GF-D8 (cell line): ENCODE measurements around the gene FAM47E.
A peak's percentile ranks its signal among the peaks of the same experiment; 100 is the strongest.
"Not testable (repeated sequence)": the region's sequence is repeated elsewhere in the genome, so short reads cannot be mapped to it uniquely, and the experiment has no call there.

Experiments used
- DNase-seq: peaks from one replicate; lab custom pipeline; 2025; lab: John Stamatoyannopoulos, UW

Gene FAM47E

DNA sequence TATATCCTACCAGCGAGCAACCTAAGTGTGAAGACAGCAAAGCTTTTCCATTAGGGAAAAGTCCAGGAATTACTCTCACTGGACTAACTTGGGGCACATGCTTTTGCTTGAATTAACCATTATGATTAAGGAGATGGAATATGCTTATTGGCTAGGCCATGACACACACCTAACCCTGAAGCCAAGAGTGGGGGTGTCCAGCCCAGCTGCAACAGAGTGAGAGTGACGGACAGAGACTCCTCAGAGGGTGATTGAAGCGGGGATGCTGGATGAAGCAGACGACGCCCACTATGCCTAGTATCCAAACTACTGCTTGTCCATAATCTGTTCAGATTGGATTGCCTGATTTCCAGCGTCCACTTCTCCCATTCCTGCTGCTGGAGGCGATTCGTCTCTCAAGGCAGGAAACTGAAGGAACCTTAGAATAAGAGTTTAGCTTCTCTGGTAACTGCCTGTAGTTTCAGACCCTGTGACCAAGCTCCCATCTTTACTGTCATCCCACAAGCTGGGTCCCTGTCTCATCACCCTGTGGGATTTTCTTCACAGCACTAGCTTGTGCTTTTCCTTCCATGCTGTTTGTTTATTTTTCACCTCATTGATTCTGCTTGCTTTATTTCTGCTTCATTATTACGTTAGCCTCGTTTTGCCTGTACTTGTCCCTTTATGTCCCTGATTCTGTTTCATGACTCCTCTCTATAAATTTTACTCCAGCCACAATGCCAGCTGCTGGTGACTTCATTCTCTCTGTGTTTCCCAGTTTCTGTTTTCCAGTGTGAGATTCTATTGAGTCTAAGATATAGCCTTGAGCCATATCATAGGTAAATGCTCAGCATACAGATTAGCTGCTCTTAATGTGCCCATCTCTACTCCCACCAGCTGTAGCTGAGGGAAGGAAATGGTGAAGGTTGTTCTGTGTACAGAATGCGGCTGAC is 19.0 kb downstream of the FAM47E start:
- DNase-seq = no peak

GRCh38 chr4:76271248-76271647 is 19.7 kb downstream of the FAM47E start:
- DNase-seq = no peak

- DNase-seq = no peak
These were observed 20.6 kb downstream of the FAM47E start for GRCh38 chr4:76272073-76272472.

- DNase-seq = no peak
These were observed 21.1 kb downstream of the FAM47E start for GRCh38 chr4:76272582-76272981.

DNA sequence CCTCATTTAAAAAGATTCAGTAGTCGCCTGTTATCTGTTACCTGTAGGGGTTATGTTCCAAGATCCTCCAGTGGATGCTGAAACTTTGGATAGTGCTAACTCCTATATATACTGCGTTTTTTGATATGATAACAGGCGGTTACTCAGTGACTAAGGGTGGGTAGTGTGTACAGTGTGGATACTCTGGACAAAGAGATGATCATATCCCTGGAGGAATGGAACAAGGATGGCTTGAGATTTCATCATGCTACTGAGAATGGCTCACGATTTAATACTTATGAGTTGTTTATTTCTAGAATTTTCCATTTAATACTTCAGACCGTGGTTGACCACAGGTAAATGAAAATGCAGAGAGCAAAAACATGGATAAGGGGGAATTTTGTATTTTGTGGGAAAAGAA is 21.5 kb downstream of the FAM47E start:
- no peak for DNase-seq

- no peak for DNase-seq
These were observed 24.1 kb downstream of the FAM47E start for GRCh38 chr4:76275486-76276124.

DNA sequence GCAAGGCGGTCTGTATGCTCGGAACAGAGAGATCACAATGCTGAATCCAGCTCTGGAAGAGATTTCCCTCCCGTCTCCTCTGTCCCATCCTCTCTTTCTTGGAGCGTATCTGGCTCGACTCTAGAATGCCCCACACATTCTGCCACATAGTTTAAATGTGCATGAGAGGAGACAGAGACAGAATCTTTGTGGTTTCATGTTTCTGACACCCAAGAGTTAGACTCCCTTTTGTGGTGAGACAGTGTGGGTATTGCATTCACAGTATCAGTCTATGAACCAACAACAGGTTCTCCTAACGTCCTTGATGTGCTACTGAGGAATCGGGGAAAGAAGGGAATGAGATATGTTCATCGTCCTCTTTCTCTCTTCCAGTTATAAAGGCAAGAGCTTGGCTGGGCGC is 25.3 kb downstream of the FAM47E start:
- DNase-seq = no peak

DNA sequence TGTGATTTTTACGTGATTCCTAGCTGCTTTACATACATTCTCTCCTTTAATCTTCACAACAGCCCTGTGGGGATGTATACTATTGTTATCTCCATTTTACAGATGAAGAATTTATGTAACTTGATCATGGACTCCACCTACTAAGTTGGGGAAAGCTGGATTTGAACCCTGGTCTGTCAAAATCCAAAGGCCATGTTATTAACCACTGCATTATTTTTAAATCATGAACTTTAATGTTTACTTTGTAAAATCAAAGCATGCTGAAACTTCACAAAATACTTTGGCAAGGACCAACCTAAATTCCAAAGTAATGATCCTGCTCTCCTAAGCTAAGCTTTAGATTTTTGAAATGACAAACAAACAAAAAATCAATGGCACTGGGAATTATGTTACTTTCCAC is 26.1 kb downstream of the FAM47E start:
- no peak for DNase-seq

- DNase-seq = no peak
These were observed 27.1 kb downstream of the FAM47E start for GRCh38 chr4:76278583-76278982.

DNA sequence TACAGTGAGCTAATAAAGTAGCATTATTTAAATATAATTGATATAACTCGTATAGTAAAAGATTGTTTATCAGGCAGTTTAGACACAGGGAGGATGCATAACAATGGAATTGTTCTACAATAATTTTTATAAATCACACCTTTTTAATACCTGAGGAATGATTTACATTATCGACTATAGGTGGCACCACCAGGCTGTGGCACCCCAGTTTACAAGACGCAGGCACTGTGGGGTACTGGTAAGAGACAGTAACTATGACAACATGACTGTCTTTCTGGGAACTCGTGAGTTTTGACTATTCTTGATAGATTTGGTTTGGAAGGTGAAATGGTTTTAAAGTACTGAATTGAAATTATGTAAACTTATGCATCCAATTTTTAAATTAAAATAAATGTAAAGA is 27.9 kb downstream of the FAM47E start:
- DNase-seq = no peak

DNA sequence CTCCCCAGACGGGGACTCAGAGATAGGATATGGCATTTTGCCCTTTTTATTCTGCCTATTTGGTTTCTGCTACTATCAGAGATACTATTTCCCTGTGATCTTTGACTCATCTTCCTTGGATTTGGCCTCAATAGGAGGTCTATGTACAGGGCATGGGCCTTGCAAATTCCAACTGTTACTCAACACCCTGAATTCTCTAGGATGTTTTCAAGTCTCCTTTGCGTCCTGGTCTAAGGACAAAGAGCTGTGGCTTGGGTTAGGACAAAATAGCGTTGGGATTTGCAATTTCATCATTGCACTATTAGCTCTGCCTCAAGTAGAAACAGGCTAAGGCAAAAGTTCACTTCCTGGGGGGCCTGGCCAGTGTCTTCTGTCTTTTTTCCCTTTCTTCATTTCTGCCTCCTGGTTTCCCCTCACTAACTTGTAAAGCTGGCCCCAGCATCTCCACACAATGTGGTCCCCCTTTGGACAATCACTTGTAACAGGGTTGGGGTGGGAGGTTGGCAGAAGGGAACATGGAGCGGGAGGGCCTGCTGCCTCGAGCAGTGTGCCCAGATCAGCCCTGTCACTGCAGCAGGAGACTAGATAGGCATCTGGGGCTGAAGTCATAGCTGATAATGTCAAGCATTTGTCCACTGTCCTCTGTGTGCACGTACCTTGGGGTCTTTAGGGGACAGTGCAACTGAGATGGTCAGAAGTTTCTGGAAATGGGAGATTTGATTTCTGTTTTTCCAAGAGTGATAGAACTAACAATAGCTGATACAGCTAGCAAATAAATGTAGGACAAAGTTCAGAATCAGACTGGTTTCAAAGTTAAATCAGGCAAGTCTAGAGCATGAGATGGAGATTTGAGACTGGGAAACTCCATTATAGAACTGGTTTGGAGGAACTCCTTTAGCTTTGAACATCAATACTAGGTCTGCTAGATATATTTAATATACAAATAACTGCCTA is 29.2 kb downstream of the FAM47E start:
- no peak for DNase-seq

GRCh38 chr4:76281594-76281993 is 30.1 kb downstream of the FAM47E start:
- not testable (repeated sequence) for DNase-seq

DNA sequence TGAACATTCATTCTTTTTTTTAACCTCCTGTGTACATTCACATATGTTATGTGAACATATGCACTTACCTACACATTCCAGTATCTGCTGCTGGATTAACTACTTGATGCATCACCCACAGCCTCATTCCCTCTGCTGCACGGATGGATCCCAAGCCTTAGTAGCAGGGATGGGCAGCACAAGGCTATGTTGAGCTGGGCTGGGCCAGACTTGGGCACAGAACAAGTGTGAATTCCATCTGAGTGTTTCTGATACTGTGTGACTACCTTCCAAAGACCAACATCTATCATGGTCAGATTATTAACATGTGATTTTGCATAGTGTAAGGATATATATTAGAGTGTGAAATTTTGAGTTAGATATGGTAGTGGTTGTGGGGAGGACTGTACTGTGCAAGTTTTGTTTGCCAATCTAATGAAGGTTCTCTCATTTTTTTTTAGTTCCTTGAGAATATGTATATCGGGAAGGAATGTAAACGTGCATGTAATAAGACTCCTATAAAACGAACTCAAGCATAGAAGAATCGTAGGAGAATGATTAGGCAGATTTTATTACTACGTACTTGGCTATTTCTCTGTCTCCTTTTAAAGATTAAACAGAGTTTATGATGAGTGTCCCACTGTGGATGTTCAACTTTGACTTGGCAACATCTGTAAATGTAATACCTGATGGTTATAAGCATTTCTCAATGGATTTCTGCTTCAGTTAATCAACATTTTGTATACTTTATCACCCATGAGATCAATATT is 31.6 kb downstream of the FAM47E start:
- no peak for DNase-seq

- DNase-seq = no peak
These were observed 32.4 kb downstream of the FAM47E start for GRCh38 chr4:76283900-76284299.

GRCh38 chr4:76287811-76288210 is 36.3 kb downstream of the FAM47E start:
- DNase-seq = not testable (repeated sequence)

- DNase-seq = no peak
These were observed 41.2 kb downstream of the FAM47E start for GRCh38 chr4:76292730-76293129.

- DNase-seq = peak; percentile 13
These were observed 42.3 kb downstream of the FAM47E start for GRCh38 chr4:76293772-76294171.

GRCh38 chr4:76296286-76296820 is 44.8 kb downstream of the FAM47E start:
- no peak for DNase-seq

DNA sequence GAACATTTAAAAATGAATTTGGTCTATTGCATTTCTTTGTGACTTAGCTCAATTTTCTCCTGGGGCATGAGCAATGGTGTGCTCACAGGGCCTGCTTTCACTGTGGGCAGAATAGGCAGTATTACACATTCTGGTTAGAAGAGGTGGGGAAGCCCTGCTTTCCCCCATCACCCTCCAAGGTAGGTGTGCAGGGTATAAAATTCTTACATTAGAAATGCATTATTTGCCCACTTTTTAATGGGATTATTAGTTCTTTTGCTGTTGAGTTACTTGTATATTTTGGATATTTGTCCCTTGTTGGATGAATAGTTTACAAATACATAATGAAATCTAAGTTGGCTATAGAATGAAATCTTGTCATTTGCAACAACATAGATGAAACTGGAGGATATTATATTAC is 46.7 kb downstream of the FAM47E start:
- DNase-seq = no peak

DNA sequence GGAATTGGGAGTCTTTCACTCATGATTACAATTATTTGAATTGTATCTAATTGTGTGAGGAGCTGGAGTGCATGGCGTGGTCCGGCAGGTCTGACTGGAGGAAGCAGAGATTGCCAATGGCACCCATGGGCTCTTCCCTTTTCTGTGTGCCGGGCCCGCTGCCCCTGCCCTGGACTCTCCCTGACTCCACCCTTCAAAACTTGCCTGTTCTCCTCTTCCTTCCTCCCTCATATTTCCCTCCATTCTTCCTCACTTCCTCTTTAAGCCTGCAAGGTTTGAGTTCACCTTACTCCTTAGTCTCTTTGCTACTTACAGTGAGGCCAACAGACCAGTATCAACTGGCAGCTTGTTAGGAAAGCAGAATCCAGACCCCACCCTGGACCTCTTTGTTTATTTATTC is 48.5 kb downstream of the FAM47E start:
- peak; percentile 33 for DNase-seq

- DNase-seq = peak; percentile 66
These were observed 49.7 kb downstream of the FAM47E start for GRCh38 chr4:76301068-76301774.
